ENCODE measurements around the gene PRR13.

DNA sequence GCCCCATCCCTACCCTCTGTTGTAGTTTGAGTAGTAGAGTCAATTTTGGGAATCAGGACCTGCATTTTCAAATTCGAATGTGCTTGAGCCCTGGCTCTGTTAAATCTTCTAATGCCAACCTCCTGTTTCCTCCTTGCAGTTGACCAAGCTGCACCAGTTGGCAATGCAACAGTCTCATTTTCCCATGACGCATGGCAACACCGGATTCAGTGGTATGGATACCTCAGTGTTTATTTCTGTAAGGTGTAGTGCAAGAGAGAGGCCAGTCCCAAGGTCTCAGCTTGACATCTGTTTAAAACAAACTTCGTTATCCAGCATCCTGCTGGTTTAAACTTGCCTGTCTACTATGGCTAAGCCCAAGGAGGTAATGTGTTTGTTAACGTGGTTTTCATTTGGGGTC is 25.5 kb downstream of the PRR13 start:
- TF ChIP-seq EZH2 (IDR thresholded peaks at IDR 0.05) (no peak), POLR2AphosphoS5 (IDR thresholded peaks at IDR 0.05; ENCODE audit: borderline replicate concordance, low read depth, low read length) (no peak)
